Vagina (tissue), 2 donors: ENCODE measurements around the gene SRM. TPM values are rescaled to one million over a fixed set of nuclear protein-coding genes. Genes with fewer than 3 reads are reported as not detected.
"Not testable (repeated sequence)": the region's sequence is repeated elsewhere in the genome, so short reads cannot be mapped to it uniquely, and the experiment has no call there.

Experiments used
- DNase-seq, 2 donors: peaks; one replicate each; pipeline ENCODE4 v3.0.0-alpha.2; 2017; ENCODE audit errors: extremely low spot score in 2 of 2
- H3K27ac ChIP-seq: fragments of 200-600 bp; sonication (generic); one replicate; pipeline ENCODE4 v1.5.1; 2019
- H3K27me3 ChIP-seq: fragments of 200-600 bp; sonication (generic); one replicate; pipeline ENCODE4 v1.5.1; 2019
- H3K36me3 ChIP-seq, 2 donors: fragments of 200-600 bp; sonication (generic); one replicate each; pipeline ENCODE4 v1.5.1; 2017 to 2019
- H3K4me1 ChIP-seq: fragments of 200-600 bp; sonication (generic); one replicate; pipeline ENCODE4 v1.5.1; 2019
- H3K4me3 ChIP-seq, 2 donors: fragments of 200-600 bp; sonication (generic); 1 replicate in 1 of 2; 2 replicates in 1 of 2; pipeline ENCODE4 v1.5.1; 2016 to 2019
- H3K9me3 ChIP-seq: fragments of 200-600 bp; sonication (generic); one replicate; pipeline ENCODE4 v1.5.1; 2019
- CTCF ChIP-seq, 3 experiments: fragments of 450-650 bp in 2 of 3; fragments of 200-600 bp in 1 of 3; sonication (generic) in 1 of 3; IDR thresholded peaks; one replicate each; pipeline ENCODE4 v1.5.1; 2017 to 2019; ENCODE audit warnings: antibody characterized with exemption in 3 of 3, mild to moderate bottlenecking in 2 of 3, moderate library complexity in 2 of 3
- POLR2A ChIP-seq, 2 donors: fragments of 450-650 bp; IDR thresholded peaks; one replicate each; pipeline ENCODE4 v1.6.1; 2017; ENCODE audit warnings: antibody characterized with exemption in 2 of 2, mild to moderate bottlenecking in 2 of 2, moderate library complexity in 2 of 2
- POLR2AphosphoS5 ChIP-seq, 2 donors: sonication (generic); formaldehyde crosslinking; IDR thresholded peaks; one replicate each; pipeline ENCODE4 v1.9.0; 2017; ENCODE audit warnings: antibody characterized with exemption in 2 of 2, mild to moderate bottlenecking in 2 of 2, low read depth in 1 of 2; ENCODE audit not compliant: insufficient read depth in 1 of 2
- intact Hi-C: fragments of 100-400 bp; cut with DNase I; formaldehyde crosslinking; loops from one replicate; pipeline ENCODE4 v1.15.1; 2023
- total RNA-seq: library from RNA; depleted of rRNA; stranded (reverse); fragments of >200 nt; gene quantifications from one replicate; pipeline ENCODE4 v1.2.3, GENCODE V29; 2016

Gene SRM
- total RNA-seq, 1 donor from 2014 or later: 68.0 TPM

DNA sequence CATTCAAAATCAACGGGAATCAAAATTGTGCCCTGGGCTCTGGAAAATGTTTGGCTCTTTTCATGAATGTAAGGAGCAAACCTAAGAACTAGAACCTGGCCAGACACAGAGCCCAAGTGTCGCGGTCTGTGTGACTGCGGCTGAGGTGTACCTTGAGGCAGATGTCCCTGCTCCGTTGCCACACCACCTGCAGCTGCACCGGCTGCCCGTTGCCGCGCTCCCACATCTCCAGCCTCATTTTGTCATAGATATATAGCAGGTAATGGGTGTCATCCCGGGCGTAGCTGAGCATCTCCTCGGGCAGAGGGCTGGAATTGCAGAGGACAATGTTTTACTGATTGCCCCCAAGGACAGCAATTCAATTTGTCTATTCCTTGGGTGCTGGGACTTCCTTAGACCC lies 21.1 kb upstream of the SRM start:
- no peaks in the 10 kb centered on the region for H3K4me1 ChIP-seq
- no peak overlapping the region for H3K27ac ChIP-seq
- TF ChIP-seq POLR2AphosphoS5 (IDR thresholded peaks at IDR 0.05; ENCODE audit: insufficient read depth in 1 of 2, low read depth in 1 of 2) (no peak), CTCF (IDR thresholded peaks at IDR 0.05) (no peak), POLR2A (IDR thresholded peaks at IDR 0.05) (no peak)
- H3K9me3 ChIP-seq: no peaks in the 10 kb centered on the region
- intact Hi-C loops: no loop called here
- peaks cover 0 to 68% of the 10 kb centered on the region in 2 donors for H3K36me3 ChIP-seq
- no peaks in the 10 kb centered on the region for H3K27me3 ChIP-seq
- H3K4me3 ChIP-seq: no peak overlapping the region
- DNase-seq: no peak

GRCh38 chr1:11078631-11079030 lies 18.8 kb upstream of the SRM start:
- Histone ChIP-seq H3K9me3 (no peaks in the 10 kb centered on the region), H3K27ac (no peak overlapping the region), H3K27me3 (no peaks in the 10 kb centered on the region), H3K4me1 (no peaks in the 10 kb centered on the region), H3K4me3 (no peak overlapping the region), H3K36me3 (peaks cover 0 to 90% of the 10 kb centered on the region in 2 donors)
- TF ChIP-seq POLR2A (IDR thresholded peaks at IDR 0.05): no peak
- no peak for TF ChIP-seq CTCF (IDR thresholded peaks at IDR 0.05)
- no peak for TF ChIP-seq POLR2AphosphoS5 (IDR thresholded peaks at IDR 0.05; ENCODE audit: insufficient read depth in 1 of 2, low read depth in 1 of 2)
- intact Hi-C loops: no loop called here
- no peak for DNase-seq

DNA sequence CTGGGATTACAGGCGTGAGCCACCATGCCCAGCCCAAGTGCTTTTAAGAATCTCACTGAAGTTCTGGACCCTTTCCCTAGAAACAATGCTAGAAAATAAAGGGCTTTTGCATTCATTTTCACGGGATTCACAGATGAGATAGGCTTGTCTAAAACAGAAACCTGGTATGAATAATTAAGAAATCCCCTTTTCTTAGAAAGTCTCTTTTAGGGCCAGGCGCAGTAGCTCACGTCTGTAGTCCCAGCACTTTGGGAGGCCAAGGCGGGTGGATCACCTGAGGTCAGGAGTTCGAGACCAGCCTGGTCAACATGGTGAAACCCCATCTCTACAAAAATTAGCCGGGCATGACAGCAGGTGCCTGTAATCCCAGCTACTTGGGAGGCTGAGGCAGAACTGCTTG lies 13.6 kb upstream of the SRM start:
- H3K36me3 ChIP-seq: peaks cover 0 to 93% of the 10 kb centered on the region in 2 donors
- H3K4me3 ChIP-seq, H3K27me3 ChIP-seq, intact Hi-C loops, H3K9me3 ChIP-seq, H3K4me1 ChIP-seq, H3K27ac ChIP-seq, DNase-seq: not testable (repeated sequence)

DNA sequence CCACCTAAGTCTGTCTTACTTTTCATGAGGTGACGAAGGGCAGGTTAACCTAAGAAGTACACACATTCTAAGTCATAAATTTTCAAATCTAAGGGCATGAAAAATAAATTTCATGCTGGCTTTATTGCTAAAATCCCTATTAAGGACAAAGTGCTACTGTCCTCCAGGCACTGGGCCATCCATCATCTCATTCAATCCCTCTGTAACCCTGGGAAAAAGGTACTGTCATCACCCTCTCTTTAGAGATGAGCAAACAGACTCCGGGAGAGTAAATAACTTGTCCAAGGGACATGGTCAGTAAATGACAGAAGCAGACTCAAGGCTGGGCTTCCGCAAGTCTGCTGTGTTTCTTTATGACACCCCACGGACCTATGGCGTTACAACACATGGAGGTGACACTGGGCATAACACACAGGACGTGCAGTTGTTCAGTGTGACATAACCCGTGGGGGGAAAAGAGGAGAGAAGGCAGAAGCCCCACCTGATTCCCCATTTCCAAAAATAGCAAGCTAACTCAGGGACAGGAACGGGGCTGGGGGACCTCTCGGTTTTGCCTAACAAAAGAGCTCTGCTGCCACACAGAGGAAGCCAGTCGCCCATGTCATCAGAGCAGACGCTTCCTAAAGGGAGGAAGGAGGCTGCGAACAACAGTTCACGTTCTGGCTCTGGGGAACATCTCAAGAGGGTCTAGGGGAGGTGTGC lies 12.5 kb upstream of the SRM start:
- H3K27ac ChIP-seq: no peak overlapping the region
- intact Hi-C loops: no loop called here
- H3K4me1 ChIP-seq: no peaks in the 10 kb centered on the region
- H3K36me3 ChIP-seq: peaks cover 0 to 96% of the 10 kb centered on the region in 2 donors
- H3K27me3 ChIP-seq: no peaks in the 10 kb centered on the region
- H3K4me3 ChIP-seq: no peak overlapping the region
- no peak for DNase-seq
- no peaks in the 10 kb centered on the region for H3K9me3 ChIP-seq
- TF ChIP-seq POLR2AphosphoS5 (IDR thresholded peaks at IDR 0.05; ENCODE audit: insufficient read depth in 1 of 2, low read depth in 1 of 2) (no peak), CTCF (IDR thresholded peaks at IDR 0.05) (no peak), POLR2A (IDR thresholded peaks at IDR 0.05) (no peak)

GRCh38 chr1:11071463-11072215 lies 11.8 kb upstream of the SRM start:
- Histone ChIP-seq H3K36me3 (peaks cover 0 to 92% of the 10 kb centered on the region in 2 donors), H3K9me3 (no peaks in the 10 kb centered on the region), H3K4me3 (no peak overlapping the region), H3K4me1 (no peaks in the 10 kb centered on the region), H3K27me3 (no peaks in the 10 kb centered on the region), H3K27ac (no peak overlapping the region)
- TF ChIP-seq CTCF (IDR thresholded peaks at IDR 0.05): no peak
- no peak for TF ChIP-seq POLR2AphosphoS5 (IDR thresholded peaks at IDR 0.05; ENCODE audit: insufficient read depth in 1 of 2, low read depth in 1 of 2)
- no peak for TF ChIP-seq POLR2A (IDR thresholded peaks at IDR 0.05)
- DNase-seq: no peak
- intact Hi-C loops: no loop called here
